H9 (cell line): ENCODE data around the gene KRT13. TPM values are rescaled to one million over a fixed set of nuclear protein-coding genes. Genes with fewer than 3 reads are reported as not detected.

Source experiments
- DNase-seq: peaks from one replicate; pipeline ENCODE4 v3.0.0-alpha.2; 2017
- H2AFZ ChIP-seq: one replicate; pipeline ENCODE4 v1.6.1; 2013; ENCODE audit warnings: mild to moderate bottlenecking, low read length, control low read depth, moderate library complexity
- H2AK5ac ChIP-seq: 2 replicates; pipeline ENCODE4 v1.6.1; 2013; ENCODE audit warnings: low read length, control low read depth, mixed read lengths; ENCODE audit not compliant: insufficient read length
- H2BK120ac ChIP-seq: one replicate; pipeline ENCODE4 v1.6.1; 2013; ENCODE audit warnings: low read depth, mild to moderate bottlenecking, low read length, control low read depth, inconsistent platforms; ENCODE audit not compliant: poor library complexity, severe bottlenecking
- H2BK12ac ChIP-seq: 2 replicates; pipeline ENCODE4 v1.6.1; 2013; ENCODE audit warnings: low read length, control low read depth, mixed read lengths, low read depth; ENCODE audit not compliant: insufficient read length
- H2BK15ac ChIP-seq: 2 replicates; pipeline ENCODE4 v1.6.1; 2013; ENCODE audit warnings: low read depth, low read length, control low read depth
- H2BK20ac ChIP-seq: one replicate; pipeline ENCODE4 v1.6.1; 2013; ENCODE audit warnings: low read depth, mild to moderate bottlenecking, low read length, control low read depth, inconsistent platforms; ENCODE audit not compliant: poor library complexity, severe bottlenecking
- H2BK5ac ChIP-seq: 2 replicates; pipeline ENCODE4 v1.6.1; 2013; ENCODE audit warnings: low read length, control low read depth, mixed read lengths; ENCODE audit not compliant: insufficient read length
- H3K14ac ChIP-seq: 2 replicates; pipeline ENCODE4 v1.6.1; 2013; ENCODE audit warnings: low read length, control low read depth; ENCODE audit not compliant: insufficient read depth
- H3K18ac ChIP-seq: 2 replicates; pipeline ENCODE4 v1.6.1; 2013; ENCODE audit warnings: low read depth, mild to moderate bottlenecking, mixed read lengths, low read length, control low read depth; ENCODE audit not compliant: insufficient read length
- H3K23ac ChIP-seq: 2 replicates; pipeline ENCODE4 v1.6.1; 2013; ENCODE audit warnings: low read length, control low read depth, mixed read lengths, low read depth; ENCODE audit not compliant: insufficient read length
- H3K23me2 ChIP-seq: 2 replicates; pipeline ENCODE4 v1.6.1; 2013; ENCODE audit warnings: low read depth, mild to moderate bottlenecking, mixed read lengths, low read length, control low read depth; ENCODE audit not compliant: insufficient read length, poor library complexity, severe bottlenecking
- H3K27ac ChIP-seq: 2 replicates; pipeline ENCODE4 v1.5.1; 2013; ENCODE audit warnings: low read length, control low read depth, mixed read lengths, low read depth; ENCODE audit not compliant: insufficient read length
- H3K27me3 ChIP-seq: 2 replicates; pipeline ENCODE4 v1.6.1; 2013; ENCODE audit warnings: low read length, control low read depth, inconsistent platforms; ENCODE audit not compliant: insufficient read depth
- H3K4ac ChIP-seq: 2 replicates; pipeline ENCODE4 v1.6.1; 2013; ENCODE audit warnings: low read depth, mild to moderate bottlenecking, control low read depth, inconsistent platforms, low read length, moderate library complexity
- H3K4me1 ChIP-seq: 2 replicates; pipeline ENCODE4 v1.6.1; 2013; ENCODE audit warnings: low read length, control low read depth, inconsistent platforms; ENCODE audit not compliant: insufficient read depth
- H3K4me2 ChIP-seq: 2 replicates; pipeline ENCODE4 v1.6.1; 2013; ENCODE audit warnings: low read length, control low read depth, mixed read lengths; ENCODE audit not compliant: insufficient read length, insufficient read depth
- H3K56ac ChIP-seq: 2 replicates; pipeline ENCODE4 v1.6.1; 2013; ENCODE audit warnings: low read depth, mild to moderate bottlenecking, mixed read lengths, low read length, control low read depth; ENCODE audit not compliant: insufficient read length
- H3K79me1 ChIP-seq: 2 replicates; pipeline ENCODE4 v1.6.1; 2013; ENCODE audit warnings: low read depth, mild to moderate bottlenecking, moderate library complexity, low read length, control low read depth, inconsistent platforms; ENCODE audit not compliant: insufficient read depth, poor library complexity, severe bottlenecking
- H3K79me2 ChIP-seq: 2 replicates; pipeline ENCODE4 v1.6.1; 2013; ENCODE audit warnings: low read length, control low read depth, inconsistent platforms; ENCODE audit not compliant: insufficient read depth
- H3K9ac ChIP-seq: 2 replicates; pipeline ENCODE4 v1.6.1; 2013; ENCODE audit warnings: low read length, control low read depth, mixed read lengths; ENCODE audit not compliant: insufficient read length; ENCODE audit errors: extremely low read depth
- H3K9me3 ChIP-seq: one replicate; pipeline ENCODE4 v1.6.1; 2013; ENCODE audit warnings: low read depth, low read length, inconsistent platforms; ENCODE audit not compliant: control insufficient read depth
- H3T11ph ChIP-seq: one replicate; pipeline ENCODE4 v1.6.1; 2013; ENCODE audit warnings: mild to moderate bottlenecking, low read length, control low read depth, inconsistent platforms
- H4K20me1 ChIP-seq: one replicate; pipeline ENCODE4 v1.6.1; 2013; ENCODE audit not compliant: control insufficient read depth, insufficient read length, insufficient read depth
- H4K5ac ChIP-seq: 2 replicates; pipeline ENCODE4 v1.6.1; 2013; ENCODE audit warnings: low read depth, mild to moderate bottlenecking, mixed read lengths, low read length, control low read depth; ENCODE audit not compliant: insufficient read length
- H4K8ac ChIP-seq: replicated peaks from 2 replicates; pipeline ENCODE4 v1.6.1; 2013; ENCODE audit warnings: low read length, control low read depth, mixed read lengths, low read depth; ENCODE audit not compliant: insufficient read length
- H4K91ac ChIP-seq: 2 replicates; pipeline ENCODE4 v1.6.1; 2013; ENCODE audit warnings: low read depth, mild to moderate bottlenecking, moderate library complexity, mixed read lengths, low read length, control low read depth; ENCODE audit not compliant: insufficient read length
- H3K27ac Mint-ChIP-seq, 3 experiments: 2 replicates in 2 of 3; 3 replicates in 1 of 3; pipeline ENCODE4 v1.8.0; 2020 to 2021; ENCODE audit warnings: mixed read lengths in 3 of 3, mild to moderate bottlenecking in 1 of 3, moderate library complexity in 1 of 3
- H3K27me3 Mint-ChIP-seq: 2 replicates; pipeline ENCODE4 v1.8.0; 2021; ENCODE audit warnings: low read depth, mild to moderate bottlenecking, moderate library complexity, mixed read lengths
- H3K36me3 Mint-ChIP-seq, 3 experiments: 2 replicates in 2 of 3; 3 replicates in 1 of 3; pipeline ENCODE4 v1.8.0; 2020 to 2021; ENCODE audit warnings: low read depth in 3 of 3, mixed read lengths in 3 of 3; ENCODE audit not compliant: insufficient read depth in 1 of 3
- H3K4me1 Mint-ChIP-seq, 2 experiments: 2 replicates each; pipeline ENCODE4 v1.8.0; 2020; ENCODE audit warnings: mixed read lengths in 2 of 2
- H3K4me3 Mint-ChIP-seq, 2 experiments: 2 replicates in 1 of 2; 3 replicates in 1 of 2; pipeline ENCODE4 v1.8.0; 2020 to 2021; ENCODE audit warnings: mild to moderate bottlenecking in 2 of 2, mixed read lengths in 2 of 2, moderate library complexity in 1 of 2
- H3K9me3 Mint-ChIP-seq, 2 experiments: 2 replicates in 1 of 2; 3 replicates in 1 of 2; pipeline ENCODE4 v1.8.0; 2020; ENCODE audit warnings: mild to moderate bottlenecking in 2 of 2, mixed read lengths in 2 of 2, moderate library complexity in 1 of 2
- CTCF ChIP-seq: fragments of 200-600 bp; sonication (generic); conservative IDR thresholded peaks from 3 replicates; pipeline ENCODE4 v1.8.0; 2021; ENCODE audit warnings: antibody characterized with exemption, mild to moderate bottlenecking
- WGBS: extraction: QIAGEN DNeasy Blood & Tissue Kit; methylation state at CpG from one replicate; pipeline ENCODE4 v1.1.7; 2013; ENCODE audit warnings: missing lambda C conversion rate, low lambda C conversion rate, mixed read lengths; ENCODE audit not compliant: insufficient read length; ENCODE audit errors: extremely low coverage; 5-methylcytosine and 5-hydroxymethylcytosine counted together
- total RNA-seq: library from RNA; stranded (reverse); gene quantifications from 2 replicates; pipeline ENCODE4 v1.2.1, GENCODE V29; 2021

KRT13 gene
- total RNA-seq, 1 experiment from 2014 or later: not detected

DNA sequence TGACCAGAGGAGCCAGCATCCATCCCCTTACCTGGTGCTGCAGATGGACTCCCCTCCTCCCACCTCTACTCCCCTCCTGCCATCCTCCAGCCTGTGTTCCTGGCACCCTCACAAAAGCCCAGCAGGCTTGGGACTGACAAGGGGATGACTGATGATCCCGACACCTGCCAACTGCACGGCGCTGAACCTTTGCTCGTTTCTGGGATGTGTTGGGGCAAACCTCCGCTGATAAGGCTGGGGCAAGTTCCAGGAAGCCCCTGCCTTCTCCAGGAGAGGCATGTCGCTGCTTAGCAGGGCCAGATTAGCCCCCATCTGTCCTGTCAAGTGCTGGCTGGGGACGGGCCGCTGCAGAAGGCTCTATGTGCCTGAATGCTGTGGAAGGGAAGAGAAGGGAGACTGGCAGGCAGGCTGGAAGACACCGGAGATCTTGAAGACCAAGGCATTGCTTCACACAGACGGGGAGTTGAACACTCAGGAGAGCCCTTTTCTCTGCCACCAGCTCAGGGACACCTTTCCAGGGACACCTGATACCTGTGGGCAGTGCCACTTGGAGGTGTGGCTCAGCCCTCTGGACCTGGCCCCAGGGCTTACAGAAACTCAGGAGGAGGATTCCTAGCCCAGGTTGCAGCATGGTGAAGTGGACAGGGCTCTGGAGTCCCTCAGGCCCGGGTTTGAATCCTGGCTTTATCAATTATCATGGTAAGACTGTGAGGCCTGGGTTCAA, 14.3 kb upstream of the KRT13 start:
- H3K18ac ChIP-seq: no peak overlapping the region
- no peak overlapping the region for H3K23ac ChIP-seq
- no peak overlapping the region for H4K5ac ChIP-seq
- no peak overlapping the region for H2BK12ac ChIP-seq
- H3K56ac ChIP-seq: no peak overlapping the region
- no peak overlapping the region for H3K4ac ChIP-seq
- no peak overlapping the region; the same call in 1 of the 2 replicates for H3K14ac ChIP-seq
- no peaks in the 10 kb centered on the region for H3K27me3 ChIP-seq
- H2BK120ac ChIP-seq: no peak overlapping the region
- no peaks in the 10 kb centered on the region for H3K79me1 ChIP-seq
- H2AK5ac ChIP-seq: no peak overlapping the region
- H3T11ph ChIP-seq: no peak overlapping the region
- Mint-ChIP-seq H3K36me3 (peaks cover 13 to 21% (median 18%) of the 10 kb centered on the region in 3 experiments; a peak in 6 of 7 replicates), H3K27ac (peak overlapping the region in 1 of 3 experiments; percentile 3; a peak in 1 of 7 replicates), H3K27me3 (no peaks in the 10 kb centered on the region; the same call in 1 of the 2 replicates), H3K9me3 (no peaks in the 10 kb centered on the region; a peak in 2 of 5 replicates), H3K4me1 (peaks cover 23 to 34% of the 10 kb centered on the region in 2 experiments), H3K4me3 (no peak overlapping the region)
- H3K79me2 ChIP-seq: no peaks in the 10 kb centered on the region
- no peaks in the 10 kb centered on the region; the same call in 1 of the 2 replicates for H3K4me1 ChIP-seq
- H3K23me2 ChIP-seq: no peaks in the 10 kb centered on the region
- H2BK20ac ChIP-seq: no peak overlapping the region
- H3K9me3 ChIP-seq: no peaks in the 10 kb centered on the region
- H3K27ac ChIP-seq: no peak overlapping the region
- WGBS: no CpG with 5 or more reads among the region's 11 CpGs
- DNase-seq: no peak
- no peak overlapping the region for H3K4me2 ChIP-seq
- H3K9ac ChIP-seq: no peak overlapping the region
- no peak overlapping the region for H4K91ac ChIP-seq
- H2BK5ac ChIP-seq: no peak overlapping the region
- H4K8ac ChIP-seq: no peak overlapping the region
- H2AFZ ChIP-seq: no peak overlapping the region
- no peaks in the 10 kb centered on the region for H4K20me1 ChIP-seq
- H2BK15ac ChIP-seq: no peak overlapping the region
- TF ChIP-seq CTCF: no peak
